IPS-NIHi11 (cell line): ENCODE results near the gene MYO5C.
"Not testable (repeated sequence)": the region's sequence is repeated elsewhere in the genome, so short reads cannot be mapped to it uniquely, and the experiment has no call there.

ENCODE experiments used
- DNase-seq: peaks from one replicate; pipeline ENCODE4 v3.0.0; 2012; ENCODE audit warnings: mixed read lengths, low spot score

MYO5C gene

GRCh38 chr15:52165494-52166131 is 130.0 kb downstream of the MYO5C start:
- DNase-seq = not testable (repeated sequence)

- DNase-seq = no peak
Observed at GRCh38 chr15:52164631-52165265, 130.9 kb downstream of the MYO5C start.

GRCh38 chr15:52163321-52164190 is 132.0 kb downstream of the MYO5C start:
- DNase-seq = peak; percentile 54

GRCh38 chr15:52162876-52163275 is 132.7 kb downstream of the MYO5C start:
- no peak for DNase-seq

- DNase-seq = no peak
Observed at GRCh38 chr15:52162260-52162659, 133.3 kb downstream of the MYO5C start.

GRCh38 chr15:52161406-52161966 is 134.1 kb downstream of the MYO5C start:
- DNase-seq = no peak

- no peak for DNase-seq
Observed at GRCh38 chr15:52159645-52160044, 136.0 kb downstream of the MYO5C start.

GRCh38 chr15:52158084-52158765 is 137.4 kb downstream of the MYO5C start:
- no peak for DNase-seq

GRCh38 chr15:52155878-52156277 is 139.7 kb downstream of the MYO5C start:
- DNase-seq = no peak

GRCh38 chr15:52154896-52155865 is 140.4 kb downstream of the MYO5C start:
- DNase-seq = no peak

GRCh38 chr15:52153900-52154895 is 141.4 kb downstream of the MYO5C start:
- no peak for DNase-seq

GRCh38 chr15:52151353-52151752 is 144.3 kb downstream of the MYO5C start:
- DNase-seq = no peak

GRCh38 chr15:52150871-52151270 is 144.7 kb downstream of the MYO5C start:
- DNase-seq = no peak

- DNase-seq = no peak
Observed at GRCh38 chr15:52150043-52150825, 145.4 kb downstream of the MYO5C start.

GRCh38 chr15:52148403-52148802 is 147.2 kb downstream of the MYO5C start:
- DNase-seq = no peak

GRCh38 chr15:52146776-52147175 is 148.8 kb downstream of the MYO5C start:
- no peak for DNase-seq

GRCh38 chr15:52146261-52146660 is 149.3 kb downstream of the MYO5C start:
- no peak for DNase-seq

GRCh38 chr15:52144656-52145178 is 150.9 kb downstream of the MYO5C start:
- no peak for DNase-seq
